HG03354 (cell line): ENCODE measurements around the gene LRPAP1.
"Not testable (repeated sequence)": the region's sequence is repeated elsewhere in the genome, so short reads cannot be mapped to it uniquely, and the experiment has no call there.

ENCODE experiments used
- ATAC-seq: cut with Tn5 transposase; IDR thresholded peaks from one replicate; pipeline ENCODE4 v1.9.1; 2021; ENCODE audit warnings: mild to moderate bottlenecking; ENCODE audit not compliant: unreplicated experiment, poor library complexity, severe bottlenecking

LRPAP1 gene

GRCh38 chr4:3538906-3539305 is 6.7 kb upstream of the LRPAP1 start:
- ATAC-seq: not testable (repeated sequence)

- ATAC-seq: not testable (repeated sequence)
Measured at GRCh38 chr4:3535812-3536211, 3.6 kb upstream of the LRPAP1 start.

- ATAC-seq: no peak
Measured at GRCh38 chr4:3533423-3533820, 1.2 kb upstream of the LRPAP1 start.

- peak; percentile 49 for ATAC-seq
Measured at GRCh38 chr4:3532751-3533422, 665 bp upstream of the LRPAP1 start.

DNA sequence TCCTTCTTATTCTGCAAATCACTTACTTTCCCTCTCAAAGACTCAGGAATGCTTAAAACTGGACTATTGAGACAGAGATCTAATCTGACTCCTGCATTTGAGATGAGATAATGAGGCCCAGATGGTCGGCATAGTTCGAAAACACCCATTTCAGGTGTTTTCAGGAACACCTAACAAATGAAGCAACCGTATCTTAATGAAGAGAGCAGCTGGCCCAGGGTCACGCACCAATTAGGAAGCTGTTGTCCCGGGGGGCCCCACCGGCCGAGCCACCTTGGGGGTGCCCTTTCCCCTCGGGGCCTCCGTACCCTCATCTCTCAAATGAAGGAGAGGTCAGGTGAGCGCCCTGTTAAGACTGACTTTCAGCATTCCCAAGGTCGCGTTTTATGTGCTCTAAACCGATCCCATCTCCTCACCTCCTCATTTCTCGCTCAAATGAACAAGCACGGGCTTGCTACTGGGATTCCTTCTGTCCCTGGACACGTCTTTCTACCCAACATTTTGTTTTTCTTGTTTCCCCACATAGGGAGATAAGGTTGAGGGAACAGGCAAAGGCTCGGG is 824 bp downstream of the LRPAP1 start:
- no peak for ATAC-seq

- ATAC-seq: no peak
Measured at GRCh38 chr4:3530663-3531254, 1.5 kb downstream of the LRPAP1 start.

- ATAC-seq: no peak
Measured at GRCh38 chr4:3530051-3530450, 2.2 kb downstream of the LRPAP1 start.

DNA sequence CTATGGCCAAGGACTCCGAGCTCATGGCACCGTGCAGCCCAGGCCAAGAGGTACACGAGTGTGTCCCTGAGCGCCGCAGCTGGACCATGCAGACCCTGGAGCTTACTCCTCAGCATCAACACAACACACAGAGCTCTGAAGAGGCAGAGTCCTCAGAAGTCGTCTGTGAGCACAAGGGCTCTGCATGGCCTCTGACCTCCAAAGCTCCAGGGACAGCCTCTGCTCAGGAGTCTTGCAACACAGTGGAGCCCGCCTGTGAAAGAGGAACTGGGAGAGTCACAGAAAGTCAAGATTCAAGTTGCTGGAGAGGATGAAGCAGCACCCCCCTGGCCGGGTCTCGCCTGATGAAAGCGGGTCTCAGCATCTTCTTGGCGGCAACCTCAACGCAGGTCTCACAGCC is 2.9 kb downstream of the LRPAP1 start:
- no peak for ATAC-seq

GRCh38 chr4:3527914-3528876 is 4.0 kb downstream of the LRPAP1 start:
- no peak for ATAC-seq

DNA sequence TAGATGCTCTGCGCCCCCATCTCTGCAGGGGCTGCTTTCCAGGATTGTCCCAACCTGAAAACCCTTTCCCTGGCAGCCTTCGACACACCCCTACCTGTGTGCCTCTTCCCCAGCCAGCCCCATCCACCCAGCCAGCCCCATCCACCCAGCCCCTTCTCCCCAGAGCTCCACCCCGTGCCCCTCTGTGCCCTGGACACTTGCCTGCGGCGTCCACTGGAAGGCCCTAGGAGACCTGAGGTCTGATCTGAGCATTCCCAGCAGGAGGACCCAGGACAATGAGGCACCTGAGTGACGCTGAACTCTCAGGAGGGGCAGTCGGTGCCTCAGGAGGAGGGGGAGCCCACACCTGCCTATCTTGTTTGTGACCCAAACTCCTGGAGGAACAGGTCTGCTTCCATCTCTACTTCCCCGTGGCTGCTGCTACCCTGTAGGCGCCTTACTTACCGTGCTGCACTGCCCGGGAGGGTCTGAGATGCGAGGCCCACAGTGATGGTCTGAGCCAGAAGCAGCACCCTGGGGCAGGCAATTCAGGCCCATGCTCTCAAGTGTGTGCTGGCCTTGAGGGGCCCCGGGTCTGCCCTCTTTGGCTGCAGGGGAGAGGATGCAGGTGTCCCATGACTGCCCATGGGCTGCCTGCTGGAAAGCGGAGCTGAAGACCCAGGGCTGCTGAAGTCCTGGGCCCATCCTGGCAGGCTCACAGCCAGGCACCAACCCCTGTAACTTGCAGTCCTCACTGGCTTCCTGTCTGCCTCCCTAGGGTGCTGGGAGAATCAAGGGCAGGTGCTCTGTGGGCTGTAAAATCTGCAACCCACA is 4.9 kb downstream of the LRPAP1 start:
- no peak for ATAC-seq

GRCh38 chr4:3526456-3526855 is 5.8 kb downstream of the LRPAP1 start:
- no peak for ATAC-seq

- no peak for ATAC-seq
Measured at GRCh38 chr4:3525532-3526430, 6.4 kb downstream of the LRPAP1 start.

DNA sequence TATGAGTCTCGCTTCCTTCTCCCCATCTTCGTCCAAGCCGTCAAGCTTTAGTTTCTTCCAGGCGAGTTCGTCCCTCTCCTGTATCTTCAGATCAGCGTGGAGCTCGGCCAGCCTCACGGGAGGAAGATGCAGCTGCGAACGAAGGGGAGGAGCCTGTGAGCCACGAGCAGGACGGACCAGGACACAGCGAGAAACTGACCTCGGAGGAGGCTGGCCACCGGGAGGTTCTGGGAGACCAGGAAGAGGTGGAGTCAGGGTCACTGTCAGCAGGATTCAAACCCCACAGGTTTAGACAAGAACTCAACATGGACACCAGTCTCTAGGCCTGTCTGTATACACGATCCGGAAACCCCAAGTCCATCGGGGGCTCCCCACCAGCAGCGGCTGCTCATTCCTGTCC is 7.3 kb downstream of the LRPAP1 start:
- ATAC-seq: no peak

DNA sequence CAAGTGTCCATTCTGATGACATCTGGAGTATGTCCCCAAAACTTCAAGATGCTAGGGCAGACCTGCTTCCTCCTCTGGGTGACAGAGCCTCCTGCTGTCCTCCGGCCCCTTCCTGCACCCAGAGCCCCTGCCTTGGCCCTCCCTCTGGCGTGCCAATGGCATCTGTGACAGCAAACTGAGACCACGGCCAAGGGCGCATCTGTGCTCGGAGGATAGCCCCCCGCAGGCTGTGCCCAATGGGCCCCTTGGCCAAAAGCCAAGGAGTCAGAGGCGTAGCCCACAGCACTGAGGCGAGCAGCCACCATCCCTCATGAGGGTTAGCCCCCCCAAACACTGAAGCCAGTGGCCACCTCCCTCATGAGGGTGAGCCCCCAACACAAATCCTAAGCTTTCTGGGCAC is 7.9 kb downstream of the LRPAP1 start:
- no peak for ATAC-seq

GRCh38 chr4:3523628-3524221 is 8.5 kb downstream of the LRPAP1 start:
- ATAC-seq: no peak

DNA sequence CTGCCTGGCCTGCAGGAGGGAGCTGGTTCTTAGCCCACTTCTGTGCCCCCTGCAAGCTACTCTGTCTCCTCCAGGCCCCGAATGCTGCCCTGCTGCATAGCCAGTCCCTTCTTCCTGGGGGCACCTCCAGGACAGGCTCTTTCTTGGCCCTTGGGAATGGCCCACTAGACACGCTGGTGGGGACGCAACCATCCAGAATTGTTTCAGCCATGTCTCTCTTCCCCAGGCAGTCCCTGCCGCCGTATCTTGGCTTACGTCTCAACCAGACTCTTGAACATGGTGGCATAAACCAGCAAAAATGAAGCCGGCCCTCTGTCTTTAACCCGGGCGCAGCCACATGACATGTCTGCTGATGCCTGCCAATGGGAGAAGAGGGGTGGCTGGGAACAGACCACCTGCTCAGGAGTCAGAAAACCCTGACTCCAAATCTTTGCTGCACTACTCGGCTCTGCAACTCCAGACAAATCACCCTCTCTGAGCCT is 9.0 kb downstream of the LRPAP1 start:
- no peak for ATAC-seq

- ATAC-seq: no peak
Measured at GRCh38 chr4:3522651-3523050, 9.6 kb downstream of the LRPAP1 start.

DNA sequence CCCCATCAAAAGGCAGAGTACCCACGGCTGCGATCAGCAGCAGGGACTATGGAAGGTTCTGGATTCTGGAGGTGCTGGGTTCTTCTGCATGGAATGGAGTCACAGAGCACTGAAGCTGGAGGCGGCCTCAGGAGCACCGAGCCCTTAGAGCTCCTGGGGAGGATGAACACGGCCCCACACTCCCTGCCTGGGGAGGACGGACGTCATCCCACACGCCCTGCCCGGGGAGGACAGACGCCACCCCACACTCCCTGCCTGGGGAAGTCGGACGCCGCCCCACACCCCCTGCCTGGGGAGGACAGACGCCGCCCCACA is 9.9 kb downstream of the LRPAP1 start:
- ATAC-seq: no peak
